HepG2 (cell line): ENCODE results near the gene PCLO. TPM values are rescaled to one million over a fixed set of nuclear protein-coding genes. Genes with fewer than 3 reads are reported as not detected.

Source experiments
- ATAC-seq: fragments of 200-7000 bp; cut with Tn5 transposase; 3 replicates; pipeline ENCODE4 v1.9.1; 2020; ENCODE audit warnings: mild to moderate bottlenecking, moderate library complexity
- BruUV-seq: library from RNA; stranded (reverse); fragments of 400-500 nt; replicated peaks from 2 replicates; lab custom pipeline; 2021; lab: Mats Ljungman, UMichigan
- CTCF ChIA-PET: fragments of 300-600 bp; formaldehyde crosslinking; extraction: SDS; loops from one replicate; lab custom pipeline; 2021; ENCODE audit warnings: low total read pairs, inconsistent platforms, low intra/inter-chr PET ratio; lab: Yijun Ruan, JAX
- POLR2A ChIA-PET: fragments of 350-600 bp; sonication (Branson Sonifier 250); formaldehyde crosslinking; loops from one replicate; lab custom pipeline; 2020; ENCODE audit warnings: antibody characterized with exemption, inconsistent platforms; lab: Yijun Ruan, JAX
- DNase-seq: peaks from one replicate; pipeline ENCODE4 v3.0.0-alpha.2; 2015; ENCODE audit warnings: low spot score
- FAIRE-seq: peaks from 3 replicates; lab custom pipeline; 2011; peaks lifted over from hg19 to GRCh38; lab: Jason Lieb, UNC
- H2AFZ ChIP-seq: one replicate; pipeline ENCODE4 v1.6.1; 2011; ENCODE audit warnings: low read length, inconsistent platforms
- H3K27ac ChIP-seq: fragments of 300-600 bp; 3 replicates; pipeline ENCODE4 v1.8.0; 2011; ENCODE audit warnings: mixed run types, mild to moderate bottlenecking, mixed read lengths, low read length, inconsistent platforms; ENCODE audit not compliant: insufficient read depth; ENCODE audit errors: extremely low read length
- H3K27me3 ChIP-seq, 2 experiments: fragments of 200-600 bp in 1 of 2; 2 replicates in 1 of 2; 3 replicates in 1 of 2; pipeline versions ENCODE4 v1.6.0 to v1.8.0; 2011; ENCODE audit warnings: low read length in 2 of 2, mild to moderate bottlenecking in 2 of 2, moderate library complexity in 2 of 2, inconsistent platforms in 1 of 2; ENCODE audit not compliant: insufficient read depth in 2 of 2, control insufficient read depth in 1 of 2
- H3K36me3 ChIP-seq, 2 experiments: fragments of 200-600 bp in 1 of 2; replicated peaks in 1 of 2; 2 replicates in 1 of 2; 3 replicates in 1 of 2; pipeline versions ENCODE4 v1.5.1 to v1.8.0; 2011; ENCODE audit warnings: low read length in 2 of 2, inconsistent platforms in 1 of 2; ENCODE audit not compliant: insufficient read depth in 2 of 2, control insufficient read depth in 1 of 2
- H3K4me1 ChIP-seq: 2 replicates; pipeline ENCODE4 v1.5.1; 2012; ENCODE audit warnings: low read length, inconsistent platforms; ENCODE audit not compliant: insufficient read depth
- H3K4me2 ChIP-seq: 2 replicates; pipeline ENCODE4 v1.6.0; 2011; ENCODE audit warnings: low read depth, low read length, inconsistent platforms
- H3K4me3 ChIP-seq, 3 experiments: fragments of 200-600 bp in 1 of 3; sonication (generic), shearing (Covaris generic) in 1 of 3; replicated peaks in 1 of 3; 2 replicates each; pipeline ENCODE4 v1.5.1; 2011 to 2016; ENCODE audit warnings: low read length in 3 of 3, inconsistent platforms in 2 of 3, low read depth in 2 of 3, mild to moderate bottlenecking in 2 of 3, control low read depth in 1 of 3, mixed read lengths in 1 of 3; ENCODE audit not compliant: insufficient read depth in 1 of 3
- H3K79me2 ChIP-seq: one replicate; pipeline ENCODE4 v1.6.1; 2011; ENCODE audit warnings: low read length, inconsistent platforms; ENCODE audit not compliant: insufficient read depth
- H3K9ac ChIP-seq: 2 replicates; pipeline ENCODE4 v1.6.0; 2011; ENCODE audit warnings: mild to moderate bottlenecking, low read depth, low read length, inconsistent platforms; ENCODE audit not compliant: insufficient read depth
- H3K9me3 ChIP-seq: 2 replicates; pipeline ENCODE4 v1.5.1; 2012; ENCODE audit warnings: mild to moderate bottlenecking, low read length
- H4K20me1 ChIP-seq: 2 replicates; pipeline ENCODE4 v1.6.0; 2011; ENCODE audit warnings: inconsistent platforms, mild to moderate bottlenecking, low read length, moderate library complexity; ENCODE audit not compliant: insufficient read depth
- CREM ChIP-seq, 2 experiments: sonication (generic) in 1 of 2; formaldehyde crosslinking in 1 of 2; IDR thresholded peaks; 2 replicates each; pipeline versions ENCODE4 v1.4.0 to v1.6.1; 2016 to 2020; ENCODE audit warnings: antibody characterized with exemption in 1 of 2, mild to moderate bottlenecking in 1 of 2, missing genetic modification reagents in 1 of 2
- FIP1L1 ChIP-seq: fragments of 200-400 bp; formaldehyde crosslinking; IDR thresholded peaks from 2 replicates; pipeline ENCODE4 v1.6.1; 2018; ENCODE audit warnings: low read depth, mild to moderate bottlenecking, low read length, moderate library complexity, borderline replicate concordance; ENCODE audit not compliant: insufficient read depth
- MXI1 ChIP-seq: IDR thresholded peaks from 3 replicates; pipeline ENCODE4 v1.6.1; 2012; ENCODE audit warnings: low read depth, low read length, inconsistent platforms, borderline replicate concordance
- NFATC3 ChIP-seq: sonication (generic); formaldehyde crosslinking; IDR thresholded peaks from 2 replicates; pipeline ENCODE4 v1.5.1; 2020; ENCODE audit warnings: mild to moderate bottlenecking, missing genetic modification reagents
- RARG ChIP-seq: sonication (generic); formaldehyde crosslinking; IDR thresholded peaks from 2 replicates; pipeline ENCODE4 v1.4.0; 2020; ENCODE audit warnings: low read depth, mild to moderate bottlenecking, missing genetic modification reagents
- SSRP1 ChIP-seq: IDR thresholded peaks from 2 replicates; pipeline ENCODE4 v1.6.1; 2016; ENCODE audit warnings: control low read depth
- WGBS: methylation state at CpG from one replicate; pipeline ENCODE4 v1.1.6; 2017; ENCODE audit warnings: low lambda C conversion rate; 5-methylcytosine and 5-hydroxymethylcytosine counted together
- in situ Hi-C: cut with HindIII; loops from 2 replicates; pipeline ENCODE4 v1.10.0; 2017; ENCODE audit warnings: low pct_unique_long_range_greater_than_20kb; ENCODE audit not compliant: extremely low pct_ligation_motif_present
- intact Hi-C: fragments of 100-400 bp; cut with micrococcal nuclease; formaldehyde crosslinking; loops from one replicate; pipeline ENCODE4 v1.10.0; 2022; ENCODE audit not compliant: unreplicated experiment
- polyA plus RNA-seq, 8 experiments: library from polyadenylated mRNA; depleted of rRNA in 3 of 8; stranded (reverse) in 7 of 8; unstranded in 1 of 8; fragments of >200 nt; fragmentation: Illumina TruSeq in 4 of 8; extraction: Trizol in 4 of 8; gene quantifications; 2 replicates each; pipeline versions ENCODE4 v1.2.1 to v1.2.3, GENCODE V29; 2011 to 2016; ENCODE audit warnings: low read depth in 4 of 8, missing spikeins in 1 of 8, mixed read lengths in 1 of 8; ENCODE audit not compliant: insufficient read depth in 1 of 8
- total RNA-seq, 5 experiments: library from RNA; depleted of rRNA; stranded (reverse); fragments of >200 nt; fragmentation: Illumina TruSeq; extraction: Trizol; gene quantifications; 2 replicates each; pipeline ENCODE4 v1.2.3, GENCODE V29; 2016; ENCODE audit warnings: low read depth in 1 of 5
- TF ChIP-seq, protein P1 (sequence below): sonication (generic); formaldehyde crosslinking; IDR thresholded peaks from 2 replicates; pipeline ENCODE4 v1.9.0; 2021; ENCODE audit warnings: missing genetic modification reagents, borderline replicate concordance
- TF ChIP-seq, protein P2 (sequence below): sonication (generic); formaldehyde crosslinking; IDR thresholded peaks from 2 replicates; pipeline ENCODE4 v1.4.0; 2020; ENCODE audit warnings: missing genetic modification reagents, mild to moderate bottlenecking, borderline replicate concordance
- TF ChIP-seq, protein P3 (sequence below): sonication (generic); formaldehyde crosslinking; IDR thresholded peaks from 2 replicates; pipeline ENCODE4 v1.4.0; 2020; ENCODE audit warnings: missing genetic modification reagents
- TF ChIP-seq, protein P4 (sequence below): sonication (generic); formaldehyde crosslinking; IDR thresholded peaks from 2 replicates; pipeline ENCODE4 v1.5.1; 2020; ENCODE audit warnings: mild to moderate bottlenecking, missing genetic modification reagents, borderline replicate concordance

The PCLO gene
- total and polyA plus RNA-seq, 2 of the 13 experiments (the other 11 are each of a cell fraction or from before 2014, with no cell fraction given), result 0.07 to 0.29 TPM

DNA sequence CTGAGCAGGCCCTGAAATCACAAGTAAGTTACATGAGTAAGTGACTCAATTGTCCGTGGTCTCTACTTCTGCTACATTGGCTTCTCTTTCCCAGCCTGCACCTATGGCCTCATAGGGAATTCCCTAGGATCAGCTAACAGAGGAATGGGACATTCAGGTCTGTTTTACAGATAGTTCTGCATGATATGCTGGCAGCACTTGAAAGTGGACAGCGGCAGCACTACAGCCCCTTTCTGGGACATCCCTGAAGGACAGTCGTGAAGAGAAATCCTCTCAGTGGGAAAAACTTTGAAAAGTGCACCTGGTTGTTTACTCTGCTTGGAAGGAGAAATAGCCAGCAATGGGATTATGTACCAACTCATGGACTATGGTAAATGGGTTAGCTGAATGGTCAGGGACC lies 426.1 kb downstream of the PCLO start:
- POLR2A ChIA-PET, result no interaction called here
- H3K79me2 ChIP-seq, result no peaks in the 10 kb centered on the region
- no peaks in the 10 kb centered on the region for H3K9me3 ChIP-seq
- H4K20me1 ChIP-seq, result no peaks in the 10 kb centered on the region
- ATAC-seq (no peak), FAIRE-seq (no peak), DNase-seq (no peak)
- no peak overlapping the region for H3K27ac ChIP-seq
- H3K4me1 ChIP-seq, result no peaks in the 10 kb centered on the region
- intact Hi-C loops, result no loop called here
- 16% methylated on average over 3 of the region's 3 CpGs for WGBS
- no peaks in the 10 kb centered on the region for H3K27me3 ChIP-seq
- H3K4me3 ChIP-seq, result no peak overlapping the region
- H3K4me2 ChIP-seq, result no peak overlapping the region
- H3K9ac ChIP-seq, result no peak overlapping the region
- no peak overlapping the region for H2AFZ ChIP-seq
- CTCF ChIA-PET, result no interaction called here
- H3K36me3 ChIP-seq, result no peaks in the 10 kb centered on the region
- in situ Hi-C loops, result loop anchor here (25.0 kb wide), 1 partner anchor 1249 kb away; no protein-coding TSS in a partner anchor
- no TSS peak for BruUV-seq
- TF ChIP-seq CREM (IDR thresholded peaks at IDR 0.05) (no peak), CREM (CRISPR knock-in tag; IDR thresholded peaks at IDR 0.05) (no peak), RARG (no peak), SSRP1 (no peak), MXI1 (no peak), FIP1L1 (no peak), NFATC3 (CRISPR knock-in tag) (no peak)
- TF ChIP-seq, protein P1, sequence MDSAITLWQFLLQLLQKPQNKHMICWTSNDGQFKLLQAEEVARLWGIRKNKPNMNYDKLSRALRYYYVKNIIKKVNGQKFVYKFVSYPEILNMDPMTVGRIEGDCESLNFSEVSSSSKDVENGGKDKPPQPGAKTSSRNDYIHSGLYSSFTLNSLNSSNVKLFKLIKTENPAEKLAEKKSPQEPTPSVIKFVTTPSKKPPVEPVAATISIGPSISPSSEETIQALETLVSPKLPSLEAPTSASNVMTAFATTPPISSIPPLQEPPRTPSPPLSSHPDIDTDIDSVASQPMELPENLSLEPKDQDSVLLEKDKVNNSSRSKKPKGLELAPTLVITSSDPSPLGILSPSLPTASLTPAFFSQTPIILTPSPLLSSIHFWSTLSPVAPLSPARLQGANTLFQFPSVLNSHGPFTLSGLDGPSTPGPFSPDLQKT (CRISPR knock-in tag), result no peak
- TF ChIP-seq, protein P2, sequence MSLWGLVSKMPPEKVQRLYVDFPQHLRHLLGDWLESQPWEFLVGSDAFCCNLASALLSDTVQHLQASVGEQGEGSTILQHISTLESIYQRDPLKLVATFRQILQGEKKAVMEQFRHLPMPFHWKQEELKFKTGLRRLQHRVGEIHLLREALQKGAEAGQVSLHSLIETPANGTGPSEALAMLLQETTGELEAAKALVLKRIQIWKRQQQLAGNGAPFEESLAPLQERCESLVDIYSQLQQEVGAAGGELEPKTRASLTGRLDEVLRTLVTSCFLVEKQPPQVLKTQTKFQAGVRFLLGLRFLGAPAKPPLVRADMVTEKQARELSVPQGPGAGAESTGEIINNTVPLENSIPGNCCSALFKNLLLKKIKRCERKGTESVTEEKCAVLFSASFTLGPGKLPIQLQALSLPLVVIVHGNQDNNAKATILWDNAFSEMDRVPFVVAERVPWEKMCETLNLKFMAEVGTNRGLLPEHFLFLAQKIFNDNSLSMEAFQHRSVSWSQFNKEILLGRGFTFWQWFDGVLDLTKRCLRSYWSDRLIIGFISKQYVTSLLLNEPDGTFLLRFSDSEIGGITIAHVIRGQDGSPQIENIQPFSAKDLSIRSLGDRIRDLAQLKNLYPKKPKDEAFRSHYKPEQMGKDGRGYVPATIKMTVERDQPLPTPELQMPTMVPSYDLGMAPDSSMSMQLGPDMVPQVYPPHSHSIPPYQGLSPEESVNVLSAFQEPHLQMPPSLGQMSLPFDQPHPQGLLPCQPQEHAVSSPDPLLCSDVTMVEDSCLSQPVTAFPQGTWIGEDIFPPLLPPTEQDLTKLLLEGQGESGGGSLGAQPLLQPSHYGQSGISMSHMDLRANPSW (CRISPR knock-in tag), result no peak
- TF ChIP-seq, protein P3, sequence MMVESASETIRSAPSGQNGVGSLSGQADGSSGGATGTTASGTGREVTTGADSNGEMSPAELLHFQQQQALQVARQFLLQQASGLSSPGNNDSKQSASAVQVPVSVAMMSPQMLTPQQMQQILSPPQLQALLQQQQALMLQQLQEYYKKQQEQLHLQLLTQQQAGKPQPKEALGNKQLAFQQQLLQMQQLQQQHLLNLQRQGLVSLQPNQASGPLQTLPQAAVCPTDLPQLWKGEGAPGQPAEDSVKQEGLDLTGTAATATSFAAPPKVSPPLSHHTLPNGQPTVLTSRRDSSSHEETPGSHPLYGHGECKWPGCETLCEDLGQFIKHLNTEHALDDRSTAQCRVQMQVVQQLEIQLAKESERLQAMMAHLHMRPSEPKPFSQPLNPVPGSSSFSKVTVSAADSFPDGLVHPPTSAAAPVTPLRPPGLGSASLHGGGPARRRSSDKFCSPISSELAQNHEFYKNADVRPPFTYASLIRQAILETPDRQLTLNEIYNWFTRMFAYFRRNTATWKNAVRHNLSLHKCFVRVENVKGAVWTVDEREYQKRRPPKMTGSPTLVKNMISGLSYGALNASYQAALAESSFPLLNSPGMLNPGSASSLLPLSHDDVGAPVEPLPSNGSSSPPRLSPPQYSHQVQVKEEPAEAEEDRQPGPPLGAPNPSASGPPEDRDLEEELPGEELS (CRISPR knock-in tag), result no peak
- TF ChIP-seq, protein P4, sequence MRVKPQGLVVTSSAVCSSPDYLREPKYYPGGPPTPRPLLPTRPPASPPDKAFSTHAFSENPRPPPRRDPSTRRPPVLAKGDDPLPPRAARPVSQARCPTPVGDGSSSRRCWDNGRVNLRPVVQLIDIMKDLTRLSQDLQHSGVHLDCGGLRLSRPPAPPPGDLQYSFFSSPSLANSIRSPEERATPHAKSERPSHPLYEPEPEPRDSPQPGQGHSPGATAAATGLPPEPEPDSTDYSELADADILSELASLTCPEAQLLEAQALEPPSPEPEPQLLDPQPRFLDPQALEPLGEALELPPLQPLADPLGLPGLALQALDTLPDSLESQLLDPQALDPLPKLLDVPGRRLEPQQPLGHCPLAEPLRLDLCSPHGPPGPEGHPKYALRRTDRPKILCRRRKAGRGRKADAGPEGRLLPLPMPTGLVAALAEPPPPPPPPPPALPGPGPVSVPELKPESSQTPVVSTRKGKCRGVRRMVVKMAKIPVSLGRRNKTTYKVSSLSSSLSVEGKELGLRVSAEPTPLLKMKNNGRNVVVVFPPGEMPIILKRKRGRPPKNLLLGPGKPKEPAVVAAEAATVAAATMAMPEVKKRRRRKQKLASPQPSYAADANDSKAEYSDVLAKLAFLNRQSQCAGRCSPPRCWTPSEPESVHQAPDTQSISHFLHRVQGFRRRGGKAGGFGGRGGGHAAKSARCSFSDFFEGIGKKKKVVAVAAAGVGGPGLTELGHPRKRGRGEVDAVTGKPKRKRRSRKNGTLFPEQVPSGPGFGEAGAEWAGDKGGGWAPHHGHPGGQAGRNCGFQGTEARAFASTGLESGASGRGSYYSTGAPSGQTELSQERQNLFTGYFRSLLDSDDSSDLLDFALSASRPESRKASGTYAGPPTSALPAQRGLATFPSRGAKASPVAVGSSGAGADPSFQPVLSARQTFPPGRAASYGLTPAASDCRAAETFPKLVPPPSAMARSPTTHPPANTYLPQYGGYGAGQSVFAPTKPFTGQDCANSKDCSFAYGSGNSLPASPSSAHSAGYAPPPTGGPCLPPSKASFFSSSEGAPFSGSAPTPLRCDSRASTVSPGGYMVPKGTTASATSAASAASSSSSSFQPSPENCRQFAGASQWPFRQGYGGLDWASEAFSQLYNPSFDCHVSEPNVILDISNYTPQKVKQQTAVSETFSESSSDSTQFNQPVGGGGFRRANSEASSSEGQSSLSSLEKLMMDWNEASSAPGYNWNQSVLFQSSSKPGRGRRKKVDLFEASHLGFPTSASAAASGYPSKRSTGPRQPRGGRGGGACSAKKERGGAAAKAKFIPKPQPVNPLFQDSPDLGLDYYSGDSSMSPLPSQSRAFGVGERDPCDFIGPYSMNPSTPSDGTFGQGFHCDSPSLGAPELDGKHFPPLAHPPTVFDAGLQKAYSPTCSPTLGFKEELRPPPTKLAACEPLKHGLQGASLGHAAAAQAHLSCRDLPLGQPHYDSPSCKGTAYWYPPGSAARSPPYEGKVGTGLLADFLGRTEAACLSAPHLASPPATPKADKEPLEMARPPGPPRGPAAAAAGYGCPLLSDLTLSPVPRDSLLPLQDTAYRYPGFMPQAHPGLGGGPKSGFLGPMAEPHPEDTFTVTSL (CRISPR knock-in tag), result no peak
